Karpas-422 (cell line): Measurements from ENCODE around the gene UCK2. TPM values are rescaled to one million over a fixed set of nuclear protein-coding genes. Genes with fewer than 3 reads are reported as not detected.

Experiments
- DNase-seq: peaks from one replicate; pipeline ENCODE4 v3.0.0-alpha.2; 2015
- H2AFZ ChIP-seq: fragments of 200-600 bp; sonication (generic); 2 replicates; pipeline ENCODE4 v1.6.1; 2014; ENCODE audit warnings: antibody characterized with exemption, low read length, mixed read lengths
- H3K27ac ChIP-seq: fragments of 200-600 bp; sonication (generic); 2 replicates; pipeline ENCODE4 v1.5.1; 2014; ENCODE audit warnings: mild to moderate bottlenecking, low read length, moderate library complexity
- H3K27me3 ChIP-seq: fragments of 200-600 bp; sonication (generic); 2 replicates; pipeline ENCODE4 v1.6.1; 2014; ENCODE audit warnings: low read length, mixed read lengths
- H3K36me3 ChIP-seq: fragments of 200-600 bp; sonication (generic); 2 replicates; pipeline ENCODE4 v1.6.1; 2014; ENCODE audit warnings: low read length, mixed read lengths; ENCODE audit not compliant: insufficient read depth
- H3K4me1 ChIP-seq: fragments of 200-600 bp; sonication (generic); 2 replicates; pipeline ENCODE4 v1.6.1; 2014; ENCODE audit warnings: mild to moderate bottlenecking, low read length, mixed read lengths
- H3K4me2 ChIP-seq: fragments of 200-600 bp; sonication (generic); 2 replicates; pipeline ENCODE4 v1.6.1; 2014; ENCODE audit warnings: low read length, low read depth, mild to moderate bottlenecking; ENCODE audit not compliant: poor library complexity, severe bottlenecking
- H3K4me3 ChIP-seq: fragments of 200-600 bp; sonication (generic); 2 replicates; pipeline ENCODE4 v1.5.1; 2014; ENCODE audit warnings: mild to moderate bottlenecking, antibody characterized with exemption, low read length, mixed read lengths
- H3K79me2 ChIP-seq: fragments of 200-600 bp; sonication (generic); 2 replicates; pipeline ENCODE4 v1.6.1; 2014; ENCODE audit warnings: mild to moderate bottlenecking, low read length, mixed read lengths
- H3K9ac ChIP-seq: fragments of 200-600 bp; sonication (generic); 2 replicates; pipeline ENCODE4 v1.6.0; 2014; ENCODE audit warnings: low read length
- H3K9me2 ChIP-seq: fragments of 200-600 bp; sonication (generic), shearing (Covaris generic); replicated peaks from 2 replicates; pipeline ENCODE4 v1.6.0; 2014; ENCODE audit warnings: mild to moderate bottlenecking, low read length, moderate library complexity; ENCODE audit not compliant: insufficient read depth
- H3K9me3 ChIP-seq: fragments of 300-700, 200-600 bp; sonication (generic); 2 replicates; pipeline ENCODE4 v1.6.1; 2014; ENCODE audit warnings: low read length, mixed read lengths
- H4K20me1 ChIP-seq: fragments of 200-600 bp; sonication (generic); 2 replicates; pipeline ENCODE4 v1.6.1; 2014; ENCODE audit warnings: mild to moderate bottlenecking, antibody characterized with exemption, low read length, low read depth; ENCODE audit not compliant: insufficient read depth
- total RNA-seq: library from RNA; depleted of rRNA; stranded (reverse); fragments of >200 nt; shearing (Covaris generic); gene quantifications from 2 replicates; pipeline ENCODE4 v1.2.3, GENCODE V29; 2014; ENCODE audit warnings: low replicate concordance

UCK2 gene
- total RNA-seq, 1 experiment from 2014 or later = 67.9 TPM

- H3K4me1 ChIP-seq = no peaks in the 10 kb centered on the region
- no peaks in the 10 kb centered on the region for H3K9me2 ChIP-seq
- H3K4me2 ChIP-seq = no peak overlapping the region
- no peaks in the 10 kb centered on the region for H4K20me1 ChIP-seq
- no peaks in the 10 kb centered on the region for H3K27me3 ChIP-seq
- H3K9ac ChIP-seq = no peak overlapping the region
- H3K4me3 ChIP-seq = no peak overlapping the region
- H3K9me3 ChIP-seq = no peaks in the 10 kb centered on the region
- H3K27ac ChIP-seq = no peak overlapping the region
- H3K79me2 ChIP-seq = no peaks in the 10 kb centered on the region
- no peaks in the 10 kb centered on the region for H3K36me3 ChIP-seq
- no peak for DNase-seq
- no peak overlapping the region for H2AFZ ChIP-seq
Measured at GRCh38 chr1:165807613-165808012, 19.8 kb upstream of the UCK2 start.

DNA sequence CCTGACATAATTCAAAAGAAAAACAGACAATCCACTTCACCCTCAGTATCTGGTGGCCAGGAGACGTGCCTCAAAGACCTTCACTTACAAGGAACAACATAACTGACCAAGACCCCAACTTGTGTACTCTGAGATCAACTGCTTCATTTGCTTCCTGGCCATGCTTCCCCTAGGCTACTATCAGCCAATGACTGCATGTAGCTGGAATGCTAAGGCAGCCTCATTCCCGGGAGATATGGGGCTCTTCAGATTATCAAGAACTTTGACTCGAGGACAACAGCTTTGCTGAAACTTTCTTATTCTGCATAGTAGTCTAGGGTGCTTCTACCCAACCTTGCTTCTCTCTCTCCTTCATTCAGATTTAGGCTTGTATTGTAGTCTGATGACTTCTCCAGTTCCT, 11.7 kb upstream of the UCK2 start:
- no peak overlapping the region for H3K4me2 ChIP-seq
- H2AFZ ChIP-seq = no peak overlapping the region
- no peak for DNase-seq
- no peaks in the 10 kb centered on the region for H4K20me1 ChIP-seq
- H3K27ac ChIP-seq = no peak overlapping the region
- no peaks in the 10 kb centered on the region for H3K27me3 ChIP-seq
- no peaks in the 10 kb centered on the region for H3K9me3 ChIP-seq
- no peak overlapping the region for H3K4me3 ChIP-seq
- H3K4me1 ChIP-seq = no peaks in the 10 kb centered on the region
- H3K79me2 ChIP-seq = no peaks in the 10 kb centered on the region
- no peak overlapping the region for H3K9ac ChIP-seq
- H3K36me3 ChIP-seq = no peaks in the 10 kb centered on the region
- H3K9me2 ChIP-seq = no peaks in the 10 kb centered on the region

- no peak for DNase-seq
- Histone ChIP-seq H3K4me3 (no peak overlapping the region), H3K4me2 (no peak overlapping the region), H3K9ac (no peak overlapping the region), H3K36me3 (no peaks in the 10 kb centered on the region), H3K4me1 (no peaks in the 10 kb centered on the region), H3K9me3 (no peaks in the 10 kb centered on the region), H3K27me3 (no peaks in the 10 kb centered on the region), H4K20me1 (no peaks in the 10 kb centered on the region), H3K79me2 (no peaks in the 10 kb centered on the region), H2AFZ (no peak overlapping the region), H3K27ac (no peak overlapping the region), H3K9me2 (no peaks in the 10 kb centered on the region)
Measured at GRCh38 chr1:165816157-165816556, 11.3 kb upstream of the UCK2 start.

DNA sequence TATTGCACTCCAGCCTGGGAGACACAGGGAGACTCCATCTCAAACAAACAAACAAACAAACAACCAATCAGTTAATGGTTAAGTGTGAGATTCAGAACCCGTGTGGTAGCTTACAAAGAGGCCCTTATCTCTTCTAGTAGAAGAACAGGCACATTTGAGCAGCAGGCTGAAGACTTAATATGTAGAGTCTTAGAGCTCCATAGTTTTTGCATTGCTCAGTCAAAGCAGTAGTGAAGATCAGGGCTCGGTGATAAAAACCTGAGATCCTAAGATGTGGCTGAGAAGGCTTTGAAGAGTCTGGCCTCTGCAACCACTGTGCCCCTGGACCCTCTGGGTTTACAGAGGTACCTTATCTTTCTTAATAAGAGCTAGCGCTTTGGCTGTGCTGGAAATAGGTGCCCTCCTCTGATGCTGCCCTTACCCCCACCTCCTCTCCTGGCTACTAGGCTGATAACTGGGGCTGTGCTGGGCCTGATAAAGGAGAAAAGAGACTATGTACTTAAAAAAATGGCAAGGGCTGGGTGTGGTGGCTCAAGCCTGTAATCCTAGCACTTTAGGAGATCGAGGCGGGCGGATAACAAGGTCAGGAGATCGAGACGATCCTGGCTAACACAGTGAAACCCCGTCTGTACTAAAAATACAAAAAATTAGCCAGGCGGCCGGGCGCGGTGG, 10.5 kb upstream of the UCK2 start:
- Histone ChIP-seq H4K20me1 (no peaks in the 10 kb centered on the region), H3K4me2 (no peak overlapping the region), H3K4me3 (no peak overlapping the region), H3K9me3 (no peaks in the 10 kb centered on the region), H3K36me3 (no peaks in the 10 kb centered on the region), H3K79me2 (no peaks in the 10 kb centered on the region), H3K27ac (no peak overlapping the region), H2AFZ (no peak overlapping the region), H3K9me2 (no peaks in the 10 kb centered on the region), H3K4me1 (no peaks in the 10 kb centered on the region), H3K9ac (no peak overlapping the region), H3K27me3 (no peaks in the 10 kb centered on the region)
- DNase-seq = no peak

DNA sequence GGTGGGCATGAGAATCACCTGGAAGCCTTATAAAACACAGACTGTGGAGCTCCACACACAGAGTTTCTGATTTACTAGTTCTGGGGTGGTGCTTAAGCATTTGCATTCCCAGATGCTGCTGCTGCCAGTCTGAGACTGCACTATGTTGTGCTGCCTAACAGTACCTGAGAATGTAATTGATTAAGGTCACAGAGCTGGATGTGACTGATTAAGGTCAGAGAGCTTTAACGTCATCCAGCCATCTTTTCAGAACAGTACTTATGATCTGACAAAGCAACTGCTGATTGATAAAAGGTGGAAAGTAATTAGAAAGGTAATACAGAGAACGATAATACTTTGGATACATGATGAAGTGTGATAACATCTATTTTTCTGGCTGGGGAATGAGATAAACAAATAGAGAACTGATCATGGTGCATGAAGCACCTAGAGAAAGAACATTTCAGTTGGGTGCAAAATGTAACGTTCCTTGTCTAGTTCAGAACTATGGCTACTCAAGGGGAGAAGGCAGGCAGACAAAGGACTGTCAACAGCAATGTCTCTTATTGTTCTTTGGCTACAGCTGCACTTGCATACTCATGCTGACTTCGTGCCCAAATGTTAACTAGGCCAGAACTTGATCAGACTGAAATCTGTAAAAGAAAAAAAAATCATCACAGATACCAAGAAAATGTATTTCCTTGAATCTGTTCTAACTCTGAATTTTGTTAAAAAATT, 3.7 kb upstream of the UCK2 start:
- no peaks in the 10 kb centered on the region for H3K9me3 ChIP-seq
- H4K20me1 ChIP-seq = no peaks in the 10 kb centered on the region
- H3K9ac ChIP-seq = no peak overlapping the region
- no peaks in the 10 kb centered on the region for H3K27me3 ChIP-seq
- H3K4me3 ChIP-seq = no peak overlapping the region
- no peak overlapping the region for H3K27ac ChIP-seq
- no peak overlapping the region for H2AFZ ChIP-seq
- no peak for DNase-seq
- no peaks in the 10 kb centered on the region for H3K9me2 ChIP-seq
- no peak overlapping the region for H3K4me2 ChIP-seq
- no peaks in the 10 kb centered on the region for H3K36me3 ChIP-seq
- peaks cover 12% of the 10 kb centered on the region for H3K79me2 ChIP-seq
- H3K4me1 ChIP-seq = peaks cover 8% of the 10 kb centered on the region

- Histone ChIP-seq H3K4me3 (no peak overlapping the region), H3K9ac (no peak overlapping the region), H4K20me1 (no peaks in the 10 kb centered on the region), H3K9me2 (no peaks in the 10 kb centered on the region), H3K27me3 (no peaks in the 10 kb centered on the region), H3K4me2 (no peak overlapping the region), H3K79me2 (peaks cover 17% of the 10 kb centered on the region), H3K9me3 (no peaks in the 10 kb centered on the region), H3K4me1 (peaks cover 10% of the 10 kb centered on the region), H2AFZ (no peak overlapping the region), H3K36me3 (no peaks in the 10 kb centered on the region), H3K27ac (no peak overlapping the region)
- DNase-seq = no peak
Measured at GRCh38 chr1:165824269-165824643, 3.2 kb upstream of the UCK2 start.

GRCh38 chr1:165826565-165827267, 698 bp upstream of the UCK2 start:
- DNase-seq = no peak
- Histone ChIP-seq H3K9ac (peak overlapping the region; percentile 97), H3K27me3 (no peaks in the 10 kb centered on the region), H3K36me3 (no peaks in the 10 kb centered on the region), H3K4me2 (peak overlapping the region; percentile 92), H3K79me2 (peaks cover 42% of the 10 kb centered on the region), H3K9me3 (no peaks in the 10 kb centered on the region), H4K20me1 (peaks cover 6% of the 10 kb centered on the region; the same call in 1 of the 2 replicates), H3K4me1 (peaks cover 17% of the 10 kb centered on the region), H2AFZ (peak overlapping the region; percentile 75; the same call in 1 of the 2 replicates), H3K9me2 (no peaks in the 10 kb centered on the region), H3K27ac (no peak overlapping the region), H3K4me3 (peak overlapping the region; percentile 90)

GRCh38 chr1:165828103-165828668, 772 bp downstream of the UCK2 start:
- DNase-seq = peak; percentile 86
- no peaks in the 10 kb centered on the region for H3K27me3 ChIP-seq
- no peaks in the 10 kb centered on the region for H3K9me3 ChIP-seq
- H3K27ac ChIP-seq = peak overlapping the region; percentile 80
- peak overlapping the region; percentile 97 for H3K9ac ChIP-seq
- peak overlapping the region; percentile 92 for H3K4me2 ChIP-seq
- H3K4me3 ChIP-seq = peak overlapping the region; percentile 90
- peaks cover 6% of the 10 kb centered on the region; the same call in 1 of the 2 replicates for H4K20me1 ChIP-seq
- H3K4me1 ChIP-seq = peaks cover 26% of the 10 kb centered on the region
- no peaks in the 10 kb centered on the region for H3K36me3 ChIP-seq
- H3K9me2 ChIP-seq = no peaks in the 10 kb centered on the region
- peak overlapping the region; percentile 38; the same call in 1 of the 2 replicates for H2AFZ ChIP-seq
- H3K79me2 ChIP-seq = peaks cover 56% of the 10 kb centered on the region
